ENCODE results near the gene OMA1.
"Not testable (repeated sequence)": the region's sequence is repeated elsewhere in the genome, so short reads cannot be mapped to it uniquely, and the experiment has no call there.

Gene OMA1

DNA sequence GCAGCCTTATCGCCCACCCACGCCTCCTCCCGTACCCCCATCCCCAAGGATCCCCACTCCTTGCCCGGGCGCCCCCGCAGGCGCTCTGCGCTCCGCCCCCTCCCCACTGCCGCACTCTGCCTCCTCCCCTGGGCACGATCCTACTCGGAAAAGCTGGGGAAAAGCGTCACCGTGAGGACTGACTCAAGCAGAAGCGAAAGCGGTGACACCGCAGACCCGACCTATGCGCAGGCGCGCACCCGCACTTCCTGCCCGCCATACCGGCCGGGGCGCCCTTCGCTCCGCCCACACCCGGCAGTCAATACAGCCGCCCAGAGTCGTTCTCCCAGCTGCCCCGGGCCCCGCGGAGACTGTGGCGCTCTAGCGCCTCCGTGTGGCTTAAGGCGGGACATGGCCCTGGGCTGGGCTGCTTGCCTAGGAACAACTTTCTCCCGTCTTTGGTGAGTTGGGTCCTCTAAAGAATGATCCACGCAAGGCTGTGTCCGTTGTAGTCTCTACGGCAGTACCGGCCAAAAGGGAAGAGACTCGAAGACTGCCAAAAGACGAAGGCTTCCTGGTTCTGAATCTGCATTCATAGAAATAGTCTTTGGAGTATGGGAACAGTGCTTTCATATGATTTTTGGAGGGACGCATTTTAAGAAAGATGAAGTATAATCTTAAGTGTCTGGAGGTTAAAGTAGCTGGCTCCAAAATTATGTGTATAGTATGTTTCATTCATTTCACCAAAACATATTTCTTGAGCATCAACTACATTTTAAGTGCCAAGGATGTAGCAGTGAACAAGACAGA lies at the start of gene OMA1:
Gene OMA1, minus strand, starts transcription at position 207 of the 789 bp plus-strand sequence. CDS start 7,432 bp downstream, outside the sequence.
- peak; percentile 96 for DNase-seq

DNA sequence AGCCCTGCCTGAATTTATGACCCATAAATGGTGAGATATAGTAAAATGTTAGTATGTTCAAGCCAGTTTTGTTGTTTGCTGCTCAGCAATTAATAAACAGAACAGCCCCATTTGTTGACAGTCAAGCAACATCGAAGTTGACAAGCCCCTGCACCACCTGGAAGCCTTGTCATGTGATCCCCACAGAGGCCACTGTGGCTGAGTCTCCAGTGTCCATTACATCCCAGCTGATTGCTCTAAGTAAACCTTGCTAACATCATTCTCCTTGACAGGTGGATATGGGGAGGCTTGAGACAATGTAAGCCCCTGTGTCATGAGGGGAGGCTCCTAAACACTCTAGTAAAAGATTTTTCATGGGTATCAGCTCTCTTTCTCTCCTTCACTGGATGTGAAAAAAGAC lies 48.0 kb upstream of the OMA1 start:
- no peak for DNase-seq

DNA sequence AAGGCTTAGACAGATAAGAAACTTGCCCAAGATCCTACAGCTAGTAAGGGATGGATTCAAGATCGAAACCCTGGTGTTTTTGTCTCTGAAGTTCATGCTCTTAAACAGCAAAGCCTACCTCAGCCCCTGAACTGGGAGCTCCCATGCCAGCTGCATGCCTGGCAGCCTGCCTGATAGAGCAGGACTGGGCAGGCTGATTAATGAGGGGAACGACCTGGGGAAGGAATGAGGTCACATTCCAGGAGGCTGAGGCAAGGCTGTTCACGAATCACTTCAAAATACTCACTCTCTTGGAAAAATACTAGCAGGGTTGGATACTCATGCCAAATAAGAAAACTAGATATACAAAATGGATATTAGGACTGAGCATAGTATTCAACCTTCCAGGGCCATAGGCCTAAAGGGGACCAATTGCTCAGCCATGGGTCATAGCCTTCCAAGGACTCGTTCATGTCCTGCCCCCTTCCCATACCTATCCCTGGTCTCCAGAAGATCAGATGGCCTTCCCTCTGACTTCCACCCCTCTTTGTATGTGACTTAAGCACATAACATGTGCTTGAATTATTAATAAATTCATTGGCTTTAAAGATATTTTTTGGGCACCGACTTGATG lies 46.1 kb upstream of the OMA1 start:
- DNase-seq, result no peak

DNA sequence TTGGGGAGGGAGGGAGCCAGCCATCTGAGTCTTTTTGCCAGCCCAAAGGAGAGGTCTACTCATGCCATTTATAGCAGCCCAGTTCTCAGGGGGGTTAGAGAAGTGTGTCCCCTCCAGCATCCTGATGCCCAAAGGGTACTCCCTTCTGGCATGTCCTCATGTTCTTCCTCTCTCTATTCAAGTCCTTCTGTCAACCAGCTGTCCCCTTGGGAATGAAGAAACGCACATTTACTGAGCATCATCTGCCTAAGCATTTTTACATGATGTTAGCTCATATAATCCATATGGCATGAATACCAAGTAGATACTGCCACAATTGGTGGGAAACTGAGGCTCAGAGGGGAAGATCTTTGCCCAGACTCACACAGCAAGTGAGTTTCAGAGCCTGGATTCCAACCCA lies 45.3 kb upstream of the OMA1 start:
- no peak for DNase-seq

- DNase-seq, result no peak
Observed at GRCh38 chr1:58590019-58590418, 43.5 kb upstream of the OMA1 start.

DNA sequence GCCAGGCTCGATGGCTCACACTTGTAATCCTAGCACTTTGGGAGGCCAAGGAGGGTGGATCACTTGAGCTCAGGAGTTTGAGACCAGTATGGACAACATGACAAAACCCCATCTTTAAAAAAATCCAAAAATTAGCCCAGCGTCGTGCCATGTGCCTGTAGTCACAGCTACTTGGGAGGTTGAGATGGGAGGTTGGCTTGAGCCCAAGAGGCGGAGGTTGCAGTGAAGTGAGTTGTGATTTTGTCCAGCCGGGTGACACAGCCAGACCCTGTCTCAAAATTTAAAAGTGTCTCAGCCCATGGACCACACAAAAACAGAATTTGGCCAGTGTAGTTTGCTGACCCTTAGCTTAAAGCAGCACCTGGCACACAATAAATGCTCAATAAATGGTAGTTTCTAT lies 41.9 kb upstream of the OMA1 start:
- no peak for DNase-seq

GRCh38 chr1:58587667-58588066 lies 41.1 kb upstream of the OMA1 start:
- no peak for DNase-seq

DNA sequence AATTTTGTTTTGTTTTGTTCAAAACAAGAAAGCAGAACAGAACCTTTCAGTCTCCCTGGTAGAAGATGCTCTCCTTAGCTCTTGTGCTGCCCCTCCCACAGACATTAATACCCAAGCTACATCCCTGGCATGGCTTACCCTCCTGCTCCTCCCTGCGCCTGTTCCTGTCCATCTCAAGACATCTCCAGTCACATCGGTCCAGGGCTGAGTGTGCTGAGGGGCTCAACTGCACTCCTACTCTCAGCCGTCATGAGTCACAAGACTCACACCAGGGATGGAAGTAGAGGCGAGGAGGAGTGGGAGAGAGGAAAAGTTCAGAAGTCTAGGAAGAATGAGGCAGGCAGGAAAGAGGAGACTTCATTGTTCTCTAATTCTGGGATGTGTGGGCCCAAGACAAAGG lies 39.7 kb upstream of the OMA1 start:
- DNase-seq, result no peak

GRCh38 chr1:58585581-58586151 lies 39.1 kb upstream of the OMA1 start:
- DNase-seq, result no peak

DNA sequence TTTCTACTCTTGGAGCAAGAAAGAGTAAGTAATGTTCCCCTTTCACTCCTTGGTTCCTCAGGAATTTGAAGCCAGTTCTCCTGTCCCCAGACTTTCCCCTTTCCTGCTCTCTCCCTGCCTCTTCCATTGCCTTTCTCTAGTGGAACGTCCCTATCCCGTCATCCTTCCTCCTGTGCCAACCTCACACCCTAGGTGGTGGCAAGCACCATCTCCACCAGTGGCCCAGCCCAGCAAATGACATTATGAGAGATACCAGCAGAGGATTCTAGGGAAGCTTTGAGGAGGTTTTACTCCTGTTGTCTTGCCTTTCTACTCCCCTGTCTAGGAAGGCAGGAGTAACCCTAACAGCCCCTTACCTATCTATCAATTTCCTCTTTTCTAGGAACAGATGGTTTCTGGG lies 38.6 kb upstream of the OMA1 start:
- no peak for DNase-seq

DNA sequence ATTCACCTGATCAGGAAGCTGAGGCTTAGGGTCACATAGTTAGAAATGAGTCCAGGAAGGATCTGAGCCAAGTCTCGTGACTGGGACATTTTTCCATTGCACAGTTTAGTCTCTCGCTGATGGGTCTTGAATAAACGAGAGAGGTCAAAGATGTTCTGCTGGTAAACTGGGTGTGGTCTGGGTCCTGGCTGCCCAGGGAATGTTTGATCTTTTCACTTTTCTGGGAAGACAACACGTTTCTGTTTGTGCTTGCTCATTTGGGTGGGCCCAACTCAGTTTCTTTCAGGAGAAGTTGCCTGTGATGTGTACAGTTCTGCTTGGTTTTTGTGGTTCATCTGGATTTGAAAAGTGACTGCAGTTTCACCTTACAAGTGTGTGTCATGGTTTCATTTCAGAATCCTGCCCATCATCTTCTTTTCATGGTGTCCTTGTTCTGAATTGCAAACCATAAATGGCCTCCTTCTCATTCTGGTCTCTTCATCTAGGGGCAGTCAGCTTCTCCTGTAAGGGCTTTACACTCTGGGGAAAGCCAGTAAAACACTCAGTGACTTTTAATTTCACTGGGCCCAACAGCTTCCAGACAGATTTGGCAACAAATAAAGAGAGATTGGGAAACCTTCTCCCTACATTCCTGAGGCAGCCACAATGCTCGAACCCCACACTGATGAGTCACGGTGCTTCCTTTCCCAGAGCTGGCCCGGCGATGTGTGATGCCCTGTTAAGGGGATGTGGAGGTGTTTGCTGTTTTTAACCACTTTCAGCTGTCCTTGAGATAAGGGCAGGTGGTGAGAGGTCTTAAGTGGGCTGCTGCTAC lies 37.8 kb upstream of the OMA1 start:
- DNase-seq, result no peak

DNA sequence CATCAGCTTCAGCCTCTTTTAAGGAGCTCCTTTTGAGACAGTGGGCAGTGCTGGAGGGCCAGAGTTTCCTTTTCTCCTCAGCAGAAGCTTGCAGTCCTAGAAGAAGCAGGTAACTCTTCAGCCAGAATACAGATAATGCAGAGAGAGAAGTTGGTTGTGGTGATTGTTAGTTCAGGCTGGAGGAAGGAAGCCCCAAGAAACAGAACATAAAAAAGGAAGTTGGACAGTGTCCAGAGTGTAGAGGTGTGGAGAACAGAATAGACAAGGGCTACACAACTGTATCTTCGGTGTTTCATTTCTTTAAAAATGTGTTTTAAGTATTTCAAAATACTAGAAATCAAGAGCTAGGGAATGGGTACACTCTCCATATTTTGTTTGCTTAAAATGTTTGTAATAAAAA lies 37.0 kb upstream of the OMA1 start:
- DNase-seq, result no peak

DNA sequence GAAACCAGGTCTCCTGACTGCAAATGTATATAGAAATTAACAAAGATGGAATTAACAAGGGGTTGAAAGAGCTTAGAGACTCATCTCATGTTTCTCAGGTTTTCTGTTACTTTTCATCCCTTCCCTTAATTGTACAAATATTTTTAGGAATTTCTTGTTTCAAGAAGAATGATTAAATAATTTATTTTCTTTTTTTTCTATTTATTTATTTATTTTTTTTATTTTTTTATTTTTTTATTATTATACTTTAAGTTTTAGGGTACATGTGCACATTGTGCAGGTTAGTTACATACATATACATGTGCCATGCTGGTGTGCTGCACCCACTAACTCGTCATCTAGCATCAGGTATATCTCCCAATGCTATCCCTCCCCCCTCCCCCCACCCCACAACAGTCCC lies 35.6 kb upstream of the OMA1 start:
- not testable (repeated sequence) for DNase-seq

DNA sequence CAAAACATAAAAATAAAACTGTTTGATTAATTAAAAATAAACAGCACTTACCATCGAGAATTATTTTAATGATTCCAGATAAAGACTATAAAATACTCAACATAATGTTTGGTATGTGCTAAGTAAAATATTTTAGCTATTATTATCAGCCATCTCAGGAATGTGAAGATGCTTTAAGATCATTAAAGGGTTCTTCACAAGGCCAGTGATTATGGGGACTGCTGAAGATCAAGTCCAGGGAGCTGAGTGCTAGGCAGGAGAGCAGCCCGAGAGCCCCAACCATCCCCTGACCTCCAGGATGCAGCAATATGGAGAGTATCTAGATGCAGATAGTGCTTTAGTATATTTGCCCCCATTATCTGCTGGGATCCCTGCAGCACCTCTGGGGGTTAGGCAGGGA lies 35.1 kb upstream of the OMA1 start:
- no peak for DNase-seq

DNA sequence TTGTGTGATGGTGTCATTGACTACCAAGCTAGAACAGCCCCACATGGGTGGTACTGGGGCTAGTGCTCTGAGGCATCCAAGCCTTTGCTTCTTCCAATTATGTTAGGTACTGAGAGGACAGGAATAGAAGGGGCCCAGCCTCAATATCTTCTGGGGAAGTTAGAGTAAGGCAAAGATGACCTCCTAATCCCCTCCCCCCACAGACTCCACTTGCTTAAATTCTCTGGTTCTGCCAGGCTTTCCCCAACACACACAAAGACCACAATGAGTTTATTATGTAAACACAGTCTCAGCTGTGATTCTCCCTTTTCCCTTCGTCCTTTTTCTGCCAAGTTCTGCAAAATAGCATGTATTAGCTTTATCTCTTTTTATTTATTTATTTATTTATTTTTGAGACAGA lies 33.7 kb upstream of the OMA1 start:
- DNase-seq, result no peak

- no peak for DNase-seq
Observed at GRCh38 chr1:58577654-58578030, 31.1 kb upstream of the OMA1 start.

DNA sequence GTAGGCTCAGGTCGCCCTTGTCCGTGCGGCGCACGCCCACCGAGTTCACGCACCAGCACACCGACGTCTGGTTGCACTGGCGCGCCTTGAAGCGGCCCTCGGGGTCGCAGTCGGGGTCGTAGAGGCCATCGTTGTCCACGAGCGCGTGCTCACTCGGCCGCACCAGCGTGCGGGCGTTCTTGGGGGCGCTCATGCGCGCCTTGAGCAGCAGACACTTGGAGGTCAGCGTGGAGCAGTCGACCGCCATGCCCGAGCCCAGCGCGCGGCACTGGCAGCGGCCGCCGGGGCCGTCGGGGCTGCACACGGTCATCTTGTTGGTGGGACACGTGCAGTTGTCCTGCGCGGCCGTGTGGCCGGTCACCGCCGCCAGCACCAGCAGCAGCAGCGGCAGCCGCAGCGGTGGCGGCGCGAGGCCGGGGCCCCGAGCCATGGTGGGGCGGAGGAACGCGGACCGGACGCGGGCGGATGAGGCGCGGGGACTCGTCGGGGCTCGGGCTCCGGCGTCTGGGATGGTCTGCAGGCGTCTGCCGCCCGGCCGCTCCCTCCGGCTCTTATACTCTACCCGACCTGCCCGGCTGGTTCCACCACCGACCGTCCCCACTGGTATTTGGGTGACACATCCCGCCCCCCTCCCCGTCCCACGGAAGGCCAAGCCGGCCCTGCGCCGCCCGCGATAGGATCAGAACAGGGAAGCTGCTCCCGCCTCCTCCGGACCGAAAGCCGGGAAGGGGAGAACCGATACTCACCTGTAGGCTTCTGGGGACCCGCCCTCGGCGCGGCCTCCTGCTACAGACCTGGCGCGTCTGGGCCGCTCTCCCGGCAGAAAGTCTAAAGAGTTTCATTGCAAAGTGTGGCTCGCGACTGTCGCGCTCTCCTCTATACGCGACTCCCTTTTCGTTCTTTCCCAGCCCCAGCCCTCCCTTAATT lies 30.5 kb upstream of the OMA1 start, which contains the start of gene TACSTD2:
Gene TACSTD2, minus strand, starts transcription at position 526 of the 927 bp plus-strand sequence. Its CDS starts 96 bp downstream, at position 430.
- no peak for DNase-seq

DNA sequence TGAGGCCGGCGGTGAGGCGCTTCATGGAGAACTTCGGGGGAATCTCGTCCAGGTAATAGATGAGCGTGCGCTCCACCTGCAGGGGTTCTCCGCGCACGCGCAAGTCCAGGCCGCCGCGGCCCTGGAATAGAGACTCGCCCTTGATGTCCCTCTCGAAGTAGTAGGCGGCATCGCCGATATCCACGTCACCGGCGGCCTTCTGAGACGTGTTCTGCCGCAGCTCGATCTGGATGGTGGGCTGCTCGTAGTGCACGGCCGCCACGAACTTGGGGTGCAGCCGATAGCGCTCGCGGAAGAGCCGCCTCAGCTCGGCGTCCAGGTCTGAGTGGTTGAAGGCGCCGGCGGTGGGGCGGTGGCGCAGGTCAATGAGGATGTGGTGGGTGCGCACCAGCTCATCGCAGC lies 29.8 kb upstream of the OMA1 start:
- DNase-seq, result no peak

GRCh38 chr1:58575551-58576324 lies 29.2 kb upstream of the OMA1 start:
- DNase-seq, result no peak

DNA sequence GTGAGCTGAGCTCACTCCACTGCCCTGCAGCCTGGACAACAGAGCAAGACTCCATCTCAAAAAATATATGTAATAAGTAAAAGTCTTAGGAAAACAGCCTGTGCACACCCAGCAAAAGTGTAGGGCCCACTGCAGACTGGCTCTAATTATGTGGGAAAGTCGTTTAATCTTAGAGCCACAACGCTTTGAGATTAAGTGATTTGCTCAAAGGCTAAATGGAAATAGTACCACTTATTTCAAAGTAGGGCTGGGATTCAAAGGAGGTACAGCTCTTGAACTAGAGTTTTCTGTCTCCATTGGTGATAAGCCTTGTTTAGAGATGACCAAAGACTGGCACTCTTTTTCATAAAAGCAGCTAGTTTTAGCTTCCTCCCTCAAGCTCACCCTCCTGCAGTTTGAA lies 28.3 kb upstream of the OMA1 start:
- DNase-seq, result no peak

Measured in stimulated activated naive CD4-positive, alpha-beta T cell treated with Interleukin-2 at 50 U/mL for 16 hours (primary cell).